ENCODE results near the gene SULT4A1.

- TF ChIP-seq CTCF (IDR thresholded peaks at IDR 0.05) (no peak), EZH2 (IDR thresholded peaks at IDR 0.05; ENCODE audit: borderline replicate concordance, insufficient read depth, low read depth, low read length, poor library complexity, severe bottlenecking) (no peak)
These were observed 4.9 kb downstream of the SULT4A1 start for GRCh38 chr22:43857367-43857766.

Measured in B cell (primary cell).